Coronary artery (tissue), 2 donors: Measurements from ENCODE around the gene REEP3.
"Not testable (repeated sequence)": the region's sequence is repeated elsewhere in the genome, so short reads cannot be mapped to it uniquely, and the experiment has no call there.

Source experiments
- DNase-seq: peaks from one replicate; pipeline ENCODE4 v3.0.0-alpha.2; 2017; ENCODE audit warnings: low spot score
- H3K27ac ChIP-seq, 2 donors: fragments of 200-600 bp; sonication (generic); one replicate each; pipeline ENCODE4 v1.5.1; 2016 to 2019
- H3K4me3 ChIP-seq: fragments of 200-600 bp; sonication (generic); 2 replicates; pipeline ENCODE4 v1.5.1; 2016; ENCODE audit warnings: mild to moderate bottlenecking, moderate library complexity
- CTCF ChIP-seq: fragments of 200-600 bp; sonication (generic); IDR thresholded peaks from one replicate; pipeline ENCODE4 v1.5.1; 2019; ENCODE audit warnings: antibody characterized with exemption

REEP3 gene

GRCh38 chr10:63661347-63661746, 140.1 kb downstream of the REEP3 start:
- TF ChIP-seq CTCF, result no peak
- Histone ChIP-seq H3K4me3 (no peak overlapping the region), H3K27ac (no peak overlapping the region)
- no peak for DNase-seq

GRCh38 chr10:63664341-63664885, 143.2 kb downstream of the REEP3 start:
- Histone ChIP-seq H3K4me3 (no peak overlapping the region), H3K27ac (no peak overlapping the region)
- TF ChIP-seq CTCF, result no peak
- DNase-seq, result no peak

- H3K4me3 ChIP-seq, DNase-seq, H3K27ac ChIP-seq: not testable (repeated sequence)
These were observed 143.9 kb downstream of the REEP3 start for GRCh38 chr10:63665006-63665580.

- DNase-seq, result no peak
- no peak overlapping the region for H3K27ac ChIP-seq
These were observed 144.5 kb downstream of the REEP3 start for GRCh38 chr10:63665670-63666134.

GRCh38 chr10:63666836-63667383, 145.7 kb downstream of the REEP3 start:
- no peak for DNase-seq
- no peak overlapping the region for H3K4me3 ChIP-seq
- no peak overlapping the region for H3K27ac ChIP-seq
- TF ChIP-seq CTCF, result no peak

More at GRCh38 chr10:63665670-63666134, 144.5 kb downstream of the REEP3 start:
- H3K4me3 ChIP-seq, result no peak overlapping the region
- TF ChIP-seq CTCF, result no peak

- TF ChIP-seq CTCF, result no peak
- Histone ChIP-seq H3K4me3 (no peak overlapping the region), H3K27ac (no peak overlapping the region)
- DNase-seq, result no peak
These were observed 146.6 kb downstream of the REEP3 start for GRCh38 chr10:63667596-63668480.

GRCh38 chr10:63670291-63670898, 149.2 kb downstream of the REEP3 start:
- H3K4me3 ChIP-seq, result no peak overlapping the region
- TF ChIP-seq CTCF, result no peak
- no peak for DNase-seq
- H3K27ac ChIP-seq, result peak overlapping the region in 1 of 2 donors; percentile 43
